ENCODE measurements around the gene OPCML. TPM values are rescaled to one million over a fixed set of nuclear protein-coding genes. Genes with fewer than 3 reads are reported as not detected.

The OPCML gene
- polyA plus RNA-seq, 1 donor from 2014 or later, result 11.6 TPM

GRCh38 chr11:133302056-133302455, 230.2 kb downstream of the OPCML start:
- Histone ChIP-seq H3F3A (ENCODE audit: insufficient read depth, low read length, poor library complexity, severe bottlenecking) (no peaks in the 10 kb centered on the region), H3K36me3 (ENCODE audit: insufficient read depth, low read length) (no peaks in the 10 kb centered on the region), H3K4me3 (ENCODE audit: low read length) (no peak overlapping the region), H3K9me3 (ENCODE audit: low read length) (no peaks in the 10 kb centered on the region), H3K79me2 (replicated peaks; ENCODE audit: insufficient read depth, low read length) (no peaks in the 10 kb centered on the region), H3K27me3 (ENCODE audit: insufficient read depth, low read depth, low read length) (no peaks in the 10 kb centered on the region), H3K27ac (ENCODE audit: low read length) (no peak overlapping the region), H2AFZ (ENCODE audit: low read depth, low read length) (no peak overlapping the region), H3K9me2 (ENCODE audit: insufficient read depth, low read length) (no peaks in the 10 kb centered on the region), H4K20me1 (ENCODE audit: insufficient read depth) (no peaks in the 10 kb centered on the region), H3K9ac (ENCODE audit: low read length) (no peak overlapping the region), H3K4me2 (ENCODE audit: low read length) (no peak overlapping the region)
- TF ChIP-seq CTCF (IDR thresholded peaks at IDR 0.05; ENCODE audit: poor library complexity, severe bottlenecking) (no peak), RAD21 (conservative IDR thresholded peaks at IDR 0.05) (no peak), REST (IDR thresholded peaks at IDR 0.05; ENCODE audit: borderline replicate concordance) (no peak), SMC3 (conservative IDR thresholded peaks at IDR 0.05; ENCODE audit: poor library complexity) (no peak), EP300 (conservative IDR thresholded peaks at IDR 0.05; ENCODE audit: poor library complexity, severe bottlenecking) (no peak), EZH2 (IDR thresholded peaks at IDR 0.05; ENCODE audit: borderline replicate concordance, insufficient read depth, low read length, poor library complexity, severe bottlenecking) (no peak), TAF1 (IDR thresholded peaks at IDR 0.05; ENCODE audit: low read depth) (no peak), POLR2AphosphoS5 (IDR thresholded peaks at IDR 0.05) (no peak), MXI1 (conservative IDR thresholded peaks at IDR 0.05; ENCODE audit: poor library complexity, severe bottlenecking) (no peak)

GRCh38 chr11:133300666-133301065, 231.6 kb downstream of the OPCML start:
- no peaks in the 10 kb centered on the region for H3K27me3 ChIP-seq (ENCODE audit: insufficient read depth, low read depth, low read length)
- H3K9me2 ChIP-seq (ENCODE audit: insufficient read depth, low read length), result no peaks in the 10 kb centered on the region
- H3K9me3 ChIP-seq (ENCODE audit: low read length), result no peaks in the 10 kb centered on the region
- H3K4me3 ChIP-seq (ENCODE audit: low read length), result no peak overlapping the region
- no peaks in the 10 kb centered on the region for H3K79me2 ChIP-seq (replicated peaks; ENCODE audit: insufficient read depth, low read length)
- no peak overlapping the region for H3K4me2 ChIP-seq (ENCODE audit: low read length)
- no peaks in the 10 kb centered on the region for H3F3A ChIP-seq (ENCODE audit: insufficient read depth, low read length, poor library complexity, severe bottlenecking)
- H3K36me3 ChIP-seq (ENCODE audit: insufficient read depth, low read length), result no peaks in the 10 kb centered on the region
- no peak for TF ChIP-seq TAF1 (IDR thresholded peaks at IDR 0.05; ENCODE audit: low read depth)
- TF ChIP-seq CTCF (IDR thresholded peaks at IDR 0.05; ENCODE audit: poor library complexity, severe bottlenecking), result no peak
- TF ChIP-seq MXI1 (conservative IDR thresholded peaks at IDR 0.05; ENCODE audit: poor library complexity, severe bottlenecking), result no peak
- TF ChIP-seq EZH2 (IDR thresholded peaks at IDR 0.05; ENCODE audit: borderline replicate concordance, insufficient read depth, low read length, poor library complexity, severe bottlenecking), result no peak
- TF ChIP-seq EP300 (conservative IDR thresholded peaks at IDR 0.05; ENCODE audit: poor library complexity, severe bottlenecking), result no peak
- no peak for TF ChIP-seq POLR2AphosphoS5 (IDR thresholded peaks at IDR 0.05)
- no peaks in the 10 kb centered on the region for H4K20me1 ChIP-seq (ENCODE audit: insufficient read depth)
- no peak overlapping the region for H3K9ac ChIP-seq (ENCODE audit: low read length)
- H2AFZ ChIP-seq (ENCODE audit: low read depth, low read length), result no peak overlapping the region
- no peak overlapping the region for H3K27ac ChIP-seq (ENCODE audit: low read length)
